Measurements from ENCODE around the gene ADAR. TPM values are rescaled to one million over a fixed set of nuclear protein-coding genes. Genes with fewer than 3 reads are reported as not detected.
A peak's percentile ranks its signal among the peaks of the same experiment; 100 is the strongest.

Gene ADAR
- total and polyA plus RNA-seq, 2 donors = 59.1 to 72.1 TPM

DNA sequence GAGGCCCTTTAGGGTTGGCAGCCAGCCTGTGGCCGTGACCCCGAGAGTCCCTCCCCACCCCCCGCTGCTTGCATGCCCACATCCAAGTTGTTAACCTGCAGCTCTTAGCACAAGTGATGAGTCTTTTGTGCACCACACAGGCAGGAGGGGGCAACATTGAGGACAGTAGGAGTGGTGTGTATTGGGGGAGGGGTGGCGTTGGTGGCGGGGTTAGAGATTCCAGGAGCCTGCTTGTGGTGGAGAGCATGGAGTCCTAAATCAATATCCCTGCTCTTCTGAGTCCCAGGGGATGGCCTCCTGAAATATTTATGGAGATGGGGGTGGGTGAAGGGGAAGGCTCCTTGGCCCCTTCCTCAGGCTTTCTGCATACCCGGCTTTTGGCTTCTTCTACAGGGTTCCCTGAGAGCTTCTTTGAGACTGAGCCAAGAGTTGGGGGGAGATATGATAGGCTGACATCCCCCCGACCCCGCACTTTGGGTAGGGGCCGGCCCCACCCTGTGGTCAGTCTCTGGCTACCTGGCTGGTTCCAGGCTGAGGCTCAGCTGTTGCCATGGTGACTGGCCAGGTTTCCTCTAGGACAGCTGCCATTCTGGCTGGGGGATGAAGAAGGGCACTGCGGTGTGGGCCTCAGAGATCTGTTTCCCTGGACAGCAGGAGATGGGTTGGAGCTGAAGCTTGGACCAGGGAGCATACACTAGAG, 35.4 kb downstream of the ADAR start:
- 69% methylated on average over 10 of the region's 10 CpGs for WGBS
- DNase-seq (ENCODE audit: extremely low spot score) = no peak

DNA sequence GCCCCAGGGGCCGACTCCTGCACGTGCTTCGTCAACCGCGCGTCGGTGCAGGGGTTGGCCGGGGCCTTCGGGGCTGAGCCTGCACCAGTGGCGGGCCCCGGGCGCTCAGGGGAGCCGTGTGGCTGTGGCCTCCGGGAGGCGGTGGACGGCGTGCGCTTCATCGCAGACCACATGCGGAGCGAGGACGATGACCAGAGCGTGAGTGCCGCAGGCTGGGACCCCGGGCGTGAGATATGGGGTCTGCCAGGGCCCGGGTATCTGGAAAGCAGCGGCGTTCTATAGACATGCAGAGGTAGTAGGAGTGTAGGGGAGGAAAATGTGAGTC, 36.1 kb downstream of the ADAR start:
- no peaks in the 10 kb centered on the region for H3K36me3 ChIP-seq (ENCODE audit: insufficient read depth)
- no peaks in the 10 kb centered on the region for H3K4me1 ChIP-seq (ENCODE audit: insufficient read depth)
- DNase-seq (ENCODE audit: extremely low spot score) = no peak
- H3K27ac ChIP-seq (ENCODE audit: low read depth) = no peak overlapping the region
- WGBS = 93% methylated on average over 29 of the region's 29 CpGs
- no peak overlapping the region for H3K4me3 ChIP-seq (ENCODE audit: low read depth, low read length)

More for the DNA sequence above, 35.4 kb downstream of the ADAR start:
- Histone ChIP-seq H3K36me3 (ENCODE audit: insufficient read depth) (no peaks in the 10 kb centered on the region), H3K27ac (ENCODE audit: low read depth) (no peak overlapping the region), H3K4me3 (ENCODE audit: low read depth, low read length) (no peak overlapping the region), H3K4me1 (ENCODE audit: insufficient read depth) (no peaks in the 10 kb centered on the region)

DNA sequence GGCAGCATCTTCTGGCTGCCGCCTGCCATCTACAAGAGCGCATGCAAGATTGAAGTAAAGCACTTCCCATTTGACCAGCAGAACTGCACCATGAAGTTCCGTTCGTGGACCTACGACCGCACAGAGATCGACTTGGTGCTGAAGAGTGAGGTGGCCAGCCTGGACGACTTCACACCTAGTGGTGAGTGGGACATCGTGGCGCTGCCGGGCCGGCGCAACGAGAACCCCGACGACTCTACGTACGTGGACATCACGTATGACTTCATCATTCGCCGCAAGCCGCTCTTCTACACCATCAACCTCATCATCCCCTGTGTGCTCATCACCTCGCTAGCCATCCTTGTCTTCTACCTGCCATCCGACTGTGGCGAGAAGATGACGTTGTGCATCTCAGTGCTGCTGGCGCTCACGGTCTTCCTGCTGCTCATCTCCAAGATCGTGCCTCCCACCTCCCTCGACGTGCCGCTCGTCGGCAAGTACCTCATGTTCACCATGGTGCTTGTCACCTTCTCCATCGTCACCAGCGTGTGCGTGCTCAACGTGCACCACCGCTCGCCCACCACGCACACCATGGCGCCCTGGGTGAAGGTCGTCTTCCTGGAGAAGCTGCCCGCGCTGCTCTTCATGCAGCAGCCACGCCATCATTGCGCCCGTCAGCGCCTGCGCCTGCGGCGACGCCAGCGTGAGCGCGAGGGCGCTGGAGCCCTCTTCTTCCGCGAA, 36.6 kb downstream of the ADAR start:
- WGBS = 96% methylated on average over 59 of the region's 59 CpGs
- H3K4me3 ChIP-seq (ENCODE audit: low read depth, low read length) = no peak overlapping the region
- H3K27ac ChIP-seq (ENCODE audit: low read depth) = no peak overlapping the region
- no peak for DNase-seq (ENCODE audit: extremely low spot score)
- H3K36me3 ChIP-seq (ENCODE audit: insufficient read depth) = no peaks in the 10 kb centered on the region
- no peaks in the 10 kb centered on the region for H3K4me1 ChIP-seq (ENCODE audit: insufficient read depth)

DNA sequence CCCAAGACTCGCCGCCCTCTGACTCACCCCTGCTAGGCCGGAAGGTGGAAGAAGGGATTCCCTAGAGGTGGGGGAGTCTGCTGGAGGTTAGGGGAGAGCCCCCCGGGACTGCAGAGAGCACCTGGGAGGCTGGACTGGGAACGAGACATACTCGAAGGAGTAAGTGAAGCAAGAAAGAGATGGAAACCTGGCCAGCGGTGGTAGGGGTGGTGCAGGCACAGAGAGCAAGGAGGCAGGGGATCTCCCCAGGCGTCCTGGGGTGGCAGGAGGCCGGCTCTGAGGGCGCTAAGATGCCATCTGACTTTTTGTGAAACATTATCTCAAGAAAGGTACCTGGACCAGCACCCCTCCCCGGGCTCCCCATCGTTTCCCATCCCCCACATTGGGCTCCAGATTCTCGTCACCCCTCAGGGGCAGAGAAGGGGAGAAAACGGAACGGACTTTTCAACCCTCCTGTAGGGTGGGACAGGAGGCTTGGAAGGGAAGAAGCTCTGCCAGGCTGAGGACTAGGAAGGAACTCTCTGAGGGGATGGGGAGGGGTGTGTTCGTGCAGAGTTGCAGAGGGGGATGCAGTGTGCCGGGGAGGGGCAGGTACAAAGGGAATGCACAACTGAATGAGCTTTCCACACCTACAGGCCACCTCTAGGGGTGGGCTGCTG, 39.7 kb downstream of the ADAR start:
- H3K4me1 ChIP-seq (ENCODE audit: insufficient read depth) = no peaks in the 10 kb centered on the region
- DNase-seq (ENCODE audit: extremely low spot score) = no peak
- H3K36me3 ChIP-seq (ENCODE audit: insufficient read depth) = no peaks in the 10 kb centered on the region
- 36% methylated on average over 17 of the region's 17 CpGs for WGBS
- H3K27ac ChIP-seq (ENCODE audit: low read depth) = no peak overlapping the region
- H3K4me3 ChIP-seq (ENCODE audit: low read depth, low read length) = no peak overlapping the region

DNA sequence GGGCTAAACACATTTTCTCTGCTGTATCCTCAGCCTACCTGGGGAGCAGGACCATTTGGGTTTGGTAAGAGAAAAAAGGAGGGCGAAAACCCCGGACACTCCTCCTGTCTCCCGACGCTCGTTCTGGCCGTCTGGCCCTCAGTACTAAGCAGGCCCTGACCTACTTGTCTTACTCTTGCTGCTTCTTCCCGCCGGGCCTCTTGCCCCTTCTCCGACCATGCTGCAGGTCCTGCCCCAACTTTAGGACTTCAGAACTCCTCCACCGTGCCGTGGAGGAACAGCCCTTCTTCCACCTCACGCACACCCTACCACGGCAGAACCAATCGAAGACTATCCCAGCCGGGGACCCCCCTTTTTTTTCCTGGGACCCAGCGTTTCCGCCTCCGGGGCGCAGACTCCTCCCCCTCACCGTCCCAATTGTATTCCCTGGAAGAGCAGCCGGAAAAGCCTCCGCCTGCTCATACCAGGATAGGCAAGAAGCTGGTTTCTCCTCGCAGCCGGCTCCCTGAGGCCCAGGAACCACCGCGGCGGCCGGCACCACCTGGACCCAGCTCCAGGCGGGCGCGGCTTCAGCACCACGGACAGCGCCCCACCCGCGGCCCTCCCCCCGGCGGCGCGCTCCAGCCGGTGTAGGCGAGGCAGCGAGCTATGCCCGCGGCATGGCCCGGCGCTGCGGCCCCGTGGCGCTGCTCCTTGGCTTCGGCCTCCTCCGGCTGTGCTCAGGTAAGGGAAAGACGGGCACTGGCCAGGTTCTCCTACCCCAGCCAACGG, 40.4 kb downstream of the ADAR start, which contains the start of gene CHRNB2:
CHRNB2 (plus strand) TSS at position 393 of the 771 bp plus-strand sequence; CDS start at position 660, 267 bp downstream.
- no peak for DNase-seq (ENCODE audit: extremely low spot score)
- WGBS = 1% methylated on average over 52 of the region's 53 CpGs
- no peak within 1 kb of the TSS for H3K4me3 ChIP-seq (ENCODE audit: low read depth, low read length)
- no peaks in the 10 kb centered on the region for H3K4me1 ChIP-seq (ENCODE audit: insufficient read depth)
- H3K27ac ChIP-seq (ENCODE audit: low read depth) = no peak within 1 kb of the TSS
- H3K36me3 ChIP-seq (ENCODE audit: insufficient read depth) = no peaks in the 10 kb centered on the region

DNA sequence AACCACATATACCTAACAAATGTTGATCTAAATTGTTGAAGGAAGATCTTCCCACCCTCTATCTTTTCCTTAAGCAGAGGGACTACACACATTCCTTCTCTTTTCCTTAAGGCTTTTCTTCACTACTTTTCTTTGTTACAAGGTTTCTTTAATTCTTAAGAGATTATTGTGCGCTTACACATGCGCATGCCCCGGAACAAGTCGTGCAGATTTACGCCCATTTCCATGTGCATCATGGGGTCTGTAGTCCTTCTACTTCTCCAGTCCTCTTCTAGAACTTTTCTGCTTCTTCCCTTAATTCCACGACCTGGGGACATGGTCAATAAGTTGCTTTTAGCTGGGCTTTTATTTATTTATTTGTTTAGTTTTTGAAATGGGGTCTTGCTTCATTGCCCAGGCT, 42.1 kb downstream of the ADAR start:
- H3K4me1 ChIP-seq (ENCODE audit: insufficient read depth) = no peaks in the 10 kb centered on the region
- H3K36me3 ChIP-seq (ENCODE audit: insufficient read depth) = no peaks in the 10 kb centered on the region
- no peak for DNase-seq (ENCODE audit: extremely low spot score)
- no peak overlapping the region for H3K4me3 ChIP-seq (ENCODE audit: low read depth, low read length)
- no peak overlapping the region for H3K27ac ChIP-seq (ENCODE audit: low read depth)
- 78% methylated on average over 6 of the region's 6 CpGs for whole genome bisulfite sequencing

DNA sequence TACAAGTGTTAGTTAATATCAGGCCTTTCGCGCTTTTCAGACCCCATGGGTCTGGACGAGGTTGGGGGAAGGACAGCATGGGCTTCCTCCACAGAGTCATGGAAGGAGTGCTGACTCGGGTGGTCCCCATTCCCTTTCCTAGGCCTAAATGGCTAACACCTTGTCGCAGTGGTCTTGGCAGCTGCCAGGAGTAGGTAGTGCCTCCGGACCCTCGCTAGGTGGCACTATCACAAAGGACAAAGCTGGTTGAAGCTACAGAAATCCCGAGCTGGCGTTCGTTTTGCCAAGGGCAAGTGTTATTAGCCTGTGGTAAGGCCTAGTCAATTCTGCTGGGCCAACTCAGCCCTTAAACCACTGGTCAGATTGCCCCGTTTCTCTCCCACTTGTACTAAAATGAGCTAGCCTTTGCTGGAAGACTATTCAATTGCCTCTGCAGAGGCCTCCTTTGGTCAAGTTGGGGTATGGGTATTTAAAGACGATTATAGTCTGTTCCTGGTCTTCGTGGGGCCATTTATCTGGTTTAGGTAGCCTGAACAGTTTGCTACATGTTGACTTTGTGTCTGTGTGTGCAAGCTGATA, 48.4 kb downstream of the ADAR start:
- Histone ChIP-seq H3K36me3 (ENCODE audit: insufficient read depth) (peaks cover 3% of the 10 kb centered on the region), H3K4me3 (ENCODE audit: low read depth, low read length) (peak overlapping the region; percentile 30), H3K27ac (ENCODE audit: low read depth) (peak overlapping the region; percentile 79), H3K4me1 (ENCODE audit: insufficient read depth) (no peaks in the 10 kb centered on the region)
- peak; percentile 80 for DNase-seq (ENCODE audit: extremely low spot score)
- 8% methylated on average over 13 of the region's 13 CpGs for WGBS

DNA sequence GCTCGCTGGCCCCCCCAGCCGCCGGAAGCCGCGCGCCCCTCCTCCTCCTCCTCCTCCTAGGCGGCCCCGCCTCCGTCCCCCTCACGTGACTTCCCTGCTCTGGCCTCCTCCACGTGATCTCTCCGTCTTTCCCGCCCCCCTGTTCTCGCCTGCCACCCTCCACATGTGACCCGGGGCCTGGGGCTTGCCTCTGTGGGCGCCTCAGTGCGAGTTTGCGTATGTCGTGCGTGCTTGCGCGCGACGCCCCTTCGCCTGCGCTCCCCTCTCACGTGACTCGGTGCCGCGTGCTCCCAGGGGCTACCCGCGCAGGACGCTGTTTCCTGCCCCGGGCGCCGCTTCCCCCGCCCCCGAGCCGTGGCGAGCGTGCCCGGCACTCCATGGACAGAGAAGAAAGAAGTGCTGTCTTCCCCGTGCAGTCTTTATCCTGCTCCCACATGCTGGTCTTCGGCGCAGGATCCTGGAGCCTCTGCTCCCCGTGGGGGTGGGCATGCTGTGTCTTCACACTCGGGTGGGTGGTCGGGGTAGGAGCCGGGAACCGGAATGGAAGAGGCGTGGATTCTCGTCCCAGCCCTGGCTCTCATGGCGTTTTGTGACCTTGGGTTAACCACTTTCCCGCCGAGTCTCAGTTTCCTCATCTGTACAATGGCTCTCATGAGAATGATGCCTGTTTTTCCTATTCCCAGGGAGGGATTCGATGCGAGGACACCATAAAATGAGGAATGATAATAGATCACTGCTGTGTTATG, 49.1 kb downstream of the ADAR start:
- Histone ChIP-seq H3K27ac (ENCODE audit: low read depth) (peak overlapping the region; percentile 79), H3K4me1 (ENCODE audit: insufficient read depth) (no peaks in the 10 kb centered on the region), H3K4me3 (ENCODE audit: low read depth, low read length) (peak overlapping the region; percentile 98), H3K36me3 (ENCODE audit: insufficient read depth) (peaks cover 3% of the 10 kb centered on the region)
- WGBS = under 1% methylated on average over 57 of the region's 57 CpGs
- DNase-seq (ENCODE audit: extremely low spot score) = peak; percentile 96

DNA sequence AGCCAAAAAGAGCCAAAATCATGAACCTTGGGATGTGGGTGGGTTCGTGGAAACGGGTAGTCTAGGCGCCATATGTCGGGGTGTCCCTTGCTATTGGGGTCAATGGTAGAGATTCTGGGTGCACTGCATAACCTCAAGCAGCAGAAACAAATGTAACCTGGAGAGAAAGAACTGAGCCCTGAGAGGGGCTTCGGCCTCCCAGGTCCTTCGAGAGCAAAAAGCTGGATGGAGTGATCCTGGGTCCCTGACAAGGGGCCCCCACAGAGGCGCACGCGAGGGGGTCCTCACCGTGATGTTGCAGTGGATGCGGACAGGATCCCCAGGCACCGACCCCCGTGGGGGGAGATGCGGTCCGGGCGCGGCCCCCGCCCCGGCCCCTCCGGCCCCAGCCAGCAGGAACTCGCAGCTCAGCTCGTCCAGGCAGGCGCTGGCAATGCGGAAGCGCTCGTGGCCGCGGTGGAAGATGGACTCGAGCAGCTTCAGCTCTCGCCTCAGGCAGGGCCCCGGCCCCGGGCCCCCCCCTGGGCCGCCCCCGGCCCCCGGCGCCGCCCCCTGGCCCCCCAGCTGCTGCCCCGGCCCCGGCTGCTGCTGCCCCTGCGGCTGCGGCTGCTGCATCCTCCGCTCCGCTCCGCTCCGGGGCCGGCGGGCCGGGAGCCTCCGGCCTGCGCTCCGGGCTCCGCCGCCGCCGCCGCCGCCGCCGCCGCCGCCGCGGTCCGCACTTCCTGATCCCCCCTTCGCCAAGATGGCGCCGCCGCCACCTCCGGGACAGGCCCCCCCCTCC, 49.9 kb downstream of the ADAR start, which contains the start of gene UBE2Q1:
UBE2Q1 (minus strand) TSS at position 724 of the 781 bp plus-strand sequence; CDS start at position 615, 109 bp downstream.
- no peaks in the 10 kb centered on the region for H3K4me1 ChIP-seq (ENCODE audit: insufficient read depth)
- no peak for DNase-seq (ENCODE audit: extremely low spot score)

DNA sequence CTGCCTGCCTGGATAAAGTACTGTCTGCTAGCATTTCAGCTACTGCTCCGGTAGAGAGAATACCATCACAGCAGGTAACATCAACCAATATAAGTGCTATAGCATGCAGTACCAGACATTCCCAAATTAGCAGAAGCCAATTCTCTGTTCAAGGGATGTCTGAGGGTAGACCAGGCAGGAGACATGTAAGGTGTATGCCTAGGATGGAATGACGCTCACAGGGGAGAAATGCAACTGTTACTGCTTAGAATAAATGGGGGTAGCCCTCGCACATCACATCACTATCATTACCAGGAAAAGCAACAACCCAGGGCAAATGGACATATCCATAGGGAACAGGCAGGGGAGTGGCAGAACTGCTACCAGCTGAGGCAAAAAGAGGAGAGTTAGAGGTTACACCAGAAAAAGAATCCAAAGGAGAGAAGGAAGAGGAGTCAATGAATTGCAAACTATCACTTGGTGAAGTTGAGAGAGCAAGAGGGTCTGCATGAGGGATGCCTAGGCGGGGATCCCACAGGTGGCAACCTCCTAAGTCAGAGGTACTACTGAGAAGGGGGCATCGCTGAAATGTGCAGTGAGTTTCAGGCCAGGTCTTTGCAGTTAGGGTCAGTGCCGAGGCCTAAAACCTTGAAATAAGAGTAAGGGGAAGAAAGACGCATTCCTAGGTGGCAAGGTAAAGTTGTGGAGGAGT, 50.6 kb downstream of the ADAR start:
- no peak overlapping the region for H3K27ac ChIP-seq (ENCODE audit: low read depth)
- WGBS = 17% methylated on average over 7 of the region's 7 CpGs
- DNase-seq (ENCODE audit: extremely low spot score) = no peak
- H3K4me1 ChIP-seq (ENCODE audit: insufficient read depth) = no peaks in the 10 kb centered on the region
- H3K36me3 ChIP-seq (ENCODE audit: insufficient read depth) = peaks cover 3% of the 10 kb centered on the region
- peak overlapping the region; percentile 98 for H3K4me3 ChIP-seq (ENCODE audit: low read depth, low read length)

More for the DNA sequence above, 49.9 kb downstream of the ADAR start, which contains the start of gene UBE2Q1:
- under 1% methylated on average over 67 of the region's 69 CpGs for WGBS
- H3K36me3 ChIP-seq (ENCODE audit: insufficient read depth) = peaks cover 3% of the 10 kb centered on the region
- peak within 1 kb of the TSS; percentile 98 for H3K4me3 ChIP-seq (ENCODE audit: low read depth, low read length)
- H3K27ac ChIP-seq (ENCODE audit: low read depth) = peak within 1 kb of the TSS; percentile 79

DNA sequence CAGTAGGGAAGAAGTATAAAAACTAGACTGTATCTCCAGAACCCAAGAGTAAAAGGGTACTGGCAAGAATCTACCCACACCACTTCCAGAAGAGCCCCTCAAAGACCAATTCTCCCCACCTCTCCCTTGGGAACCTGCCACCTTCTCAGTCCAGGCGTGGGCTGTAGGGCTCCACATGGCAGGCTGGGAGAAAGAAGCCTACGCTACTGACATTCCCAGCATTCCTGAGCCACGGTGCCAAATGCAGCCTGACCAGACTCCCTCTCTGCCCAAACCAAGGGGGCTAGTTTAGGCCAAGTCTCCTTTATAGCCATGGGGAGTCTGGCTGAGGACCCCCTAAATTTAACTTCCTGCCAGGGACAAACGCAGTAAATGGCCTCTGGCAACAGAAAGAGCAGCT, 51.6 kb downstream of the ADAR start:
- H3K36me3 ChIP-seq (ENCODE audit: insufficient read depth) = peaks cover 3% of the 10 kb centered on the region
- H3K4me1 ChIP-seq (ENCODE audit: insufficient read depth) = no peaks in the 10 kb centered on the region
- H3K27ac ChIP-seq (ENCODE audit: low read depth) = no peak overlapping the region
- no peak overlapping the region for H3K4me3 ChIP-seq (ENCODE audit: low read depth, low read length)
- no peak for DNase-seq (ENCODE audit: extremely low spot score)
- 19% methylated on average over 4 of the region's 4 CpGs for WGBS

Measured in urinary bladder (tissue), 4 donors.